ENCODE results near the gene SLC16A4. TPM values are rescaled to one million over a fixed set of nuclear protein-coding genes. Genes with fewer than 3 reads are reported as not detected.

SLC16A4 gene
- total and polyA plus RNA-seq, 8 donors: 0.89 to 11.1 (median 2.6) TPM; not detected in 1

DNA sequence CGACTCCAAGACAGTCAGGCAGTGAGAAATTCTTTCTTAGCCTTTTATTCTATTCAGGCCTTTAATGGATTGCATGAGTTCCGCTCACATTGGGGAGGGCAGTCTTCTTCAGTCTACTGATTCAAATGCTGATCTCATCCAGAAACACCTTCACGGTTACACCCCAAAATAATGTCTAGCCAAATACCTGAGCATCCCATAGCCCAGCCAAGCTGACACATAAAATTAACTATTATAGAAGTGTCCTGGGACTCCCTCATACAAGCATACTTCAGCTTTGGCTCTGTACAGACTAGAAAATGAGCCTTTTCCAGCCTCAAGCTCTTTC, 3.6 kb upstream of the SLC16A4 start:
- Histone ChIP-seq H3K36me3 (peaks cover 9 to 50% (median 44%) of the 10 kb centered on the region in 4 donors), H3K27ac (peak overlapping the region in 4 of 5 donors; percentile 23 to 56 (median 30)), H3K27me3 (no peaks in the 10 kb centered on the region), H3K9me3 (no peaks in the 10 kb centered on the region), H3K4me3 (no peak overlapping the region), H3K4me1 (peaks cover 0 to 40% (median 9%) of the 10 kb centered on the region in 4 donors)
- intact Hi-C loops (cut with DNase I; ENCODE audit: low total_unique reads): no loop called here
- no peak for DNase-seq
- 90 to 97% (median 94%) methylated on average over 3 of the region's 3 CpGs for WGBS, 5 donors
- TF ChIP-seq POLR2A (IDR thresholded peaks at IDR 0.05) (no peak), POLR2AphosphoS5 (IDR thresholded peaks at IDR 0.05) (no peak), EP300 (IDR thresholded peaks at IDR 0.05) (no peak)
- TF ChIP-seq, protein P1, sequence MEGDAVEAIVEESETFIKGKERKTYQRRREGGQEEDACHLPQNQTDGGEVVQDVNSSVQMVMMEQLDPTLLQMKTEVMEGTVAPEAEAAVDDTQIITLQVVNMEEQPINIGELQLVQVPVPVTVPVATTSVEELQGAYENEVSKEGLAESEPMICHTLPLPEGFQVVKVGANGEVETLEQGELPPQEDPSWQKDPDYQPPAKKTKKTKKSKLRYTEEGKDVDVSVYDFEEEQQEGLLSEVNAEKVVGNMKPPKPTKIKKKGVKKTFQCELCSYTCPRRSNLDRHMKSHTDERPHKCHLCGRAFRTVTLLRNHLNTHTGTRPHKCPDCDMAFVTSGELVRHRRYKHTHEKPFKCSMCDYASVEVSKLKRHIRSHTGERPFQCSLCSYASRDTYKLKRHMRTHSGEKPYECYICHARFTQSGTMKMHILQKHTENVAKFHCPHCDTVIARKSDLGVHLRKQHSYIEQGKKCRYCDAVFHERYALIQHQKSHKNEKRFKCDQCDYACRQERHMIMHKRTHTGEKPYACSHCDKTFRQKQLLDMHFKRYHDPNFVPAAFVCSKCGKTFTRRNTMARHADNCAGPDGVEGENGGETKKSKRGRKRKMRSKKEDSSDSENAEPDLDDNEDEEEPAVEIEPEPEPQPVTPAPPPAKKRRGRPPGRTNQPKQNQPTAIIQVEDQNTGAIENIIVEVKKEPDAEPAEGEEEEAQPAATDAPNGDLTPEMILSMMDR (IDR thresholded peaks at IDR 0.05): no peak

DNA sequence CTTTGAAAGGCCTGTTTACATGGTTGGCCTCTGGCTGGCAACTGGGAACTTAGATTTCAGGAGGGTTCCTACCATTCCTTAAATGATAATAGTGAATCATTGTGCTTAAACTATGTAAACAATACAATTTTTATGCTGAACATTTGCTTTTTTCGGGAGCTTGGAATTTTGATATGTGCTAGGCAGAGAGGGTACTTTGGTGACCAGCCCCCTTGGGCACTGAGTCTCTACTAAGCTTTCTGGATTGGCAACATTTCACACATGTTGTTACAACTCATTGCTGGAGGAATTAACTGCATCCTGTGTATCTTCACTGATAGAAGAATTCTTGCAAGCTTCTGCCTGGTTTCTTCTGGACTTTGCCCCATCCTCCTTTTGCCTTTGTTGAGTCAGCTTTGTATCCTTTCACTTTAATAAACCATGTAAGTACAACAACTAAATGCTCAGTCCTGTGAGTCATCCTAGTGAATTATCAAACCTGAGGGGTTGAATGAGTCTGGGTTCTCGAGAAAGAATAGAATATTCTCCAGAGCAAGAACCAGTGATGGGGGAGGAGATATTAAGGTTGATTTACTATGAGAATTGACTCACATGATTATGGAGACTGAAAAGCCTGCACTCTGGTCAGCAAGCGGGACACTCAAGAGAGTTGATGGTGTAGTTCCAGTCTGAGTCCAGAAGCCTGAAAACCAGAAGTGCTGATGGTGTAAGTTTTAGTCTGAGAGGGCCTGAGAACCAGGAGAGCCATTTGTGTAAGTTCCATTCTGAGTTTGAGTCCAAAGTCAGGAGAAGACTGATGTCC, 3.1 kb upstream of the SLC16A4 start:
- DNase-seq: peak in 1 of 2 donors; percentile 32
- peaks cover 9 to 44% (median 39%) of the 10 kb centered on the region in 4 donors for H3K36me3 ChIP-seq
- H3K27ac ChIP-seq: peak overlapping the region in 4 of 5 donors; percentile 23 to 56 (median 30)

DNA sequence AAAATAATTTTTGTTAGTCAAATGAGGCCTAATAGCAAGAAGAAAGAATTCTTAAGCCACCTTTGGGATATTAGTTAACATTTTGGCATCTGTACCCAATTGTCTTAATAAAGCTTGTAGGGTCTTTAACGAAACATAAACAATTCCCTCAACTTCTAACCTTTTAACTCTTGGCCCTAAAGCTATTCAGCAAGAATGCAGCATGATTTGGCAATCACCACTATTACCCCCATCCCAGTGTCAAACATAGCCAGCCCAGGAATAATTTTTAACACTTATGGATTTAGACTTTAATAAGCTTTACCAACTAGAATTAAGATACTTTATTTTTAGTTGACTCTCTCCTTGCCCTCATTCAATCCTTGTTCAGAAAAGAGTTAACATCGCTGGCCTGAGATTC, 2.5 kb upstream of the SLC16A4 start:
- intact Hi-C loops (cut with DNase I; ENCODE audit: low total_unique reads): no loop called here
- Histone ChIP-seq H3K36me3 (peaks cover 3 to 38% (median 33%) of the 10 kb centered on the region in 4 donors), H3K27me3 (no peaks in the 10 kb centered on the region), H3K9me3 (no peaks in the 10 kb centered on the region), H3K4me3 (no peak overlapping the region), H3K4me1 (peaks cover 0 to 40% (median 9%) of the 10 kb centered on the region in 4 donors), H3K27ac (peak overlapping the region in 2 of 5 donors; percentile 29 to 56)
- WGBS, 5 donors: 77 to 89% (median 86%) methylated on average over 2 of the region's 2 CpGs
- no peak for DNase-seq
- TF ChIP-seq POLR2A (IDR thresholded peaks at IDR 0.05) (no peak), EP300 (IDR thresholded peaks at IDR 0.05) (no peak), POLR2AphosphoS5 (IDR thresholded peaks at IDR 0.05) (no peak)
- TF ChIP-seq, protein P1 (IDR thresholded peaks at IDR 0.05): no peak

More for the DNA sequence above, 3.1 kb upstream of the SLC16A4 start:
- Histone ChIP-seq H3K9me3 (no peaks in the 10 kb centered on the region), H3K27me3 (no peaks in the 10 kb centered on the region), H3K4me1 (peaks cover 0 to 40% (median 9%) of the 10 kb centered on the region in 4 donors), H3K4me3 (no peak overlapping the region)
- WGBS, 5 donors: 61 to 66% (median 62%) methylated on average over 3 of the region's 3 CpGs
- TF ChIP-seq, protein P1 (IDR thresholded peaks at IDR 0.05): no peak
- no peak for TF ChIP-seq EP300 (IDR thresholded peaks at IDR 0.05)
- TF ChIP-seq POLR2A (IDR thresholded peaks at IDR 0.05): no peak
- no peak for TF ChIP-seq POLR2AphosphoS5 (IDR thresholded peaks at IDR 0.05)
- intact Hi-C loops (cut with DNase I; ENCODE audit: low total_unique reads): no loop called here

DNA sequence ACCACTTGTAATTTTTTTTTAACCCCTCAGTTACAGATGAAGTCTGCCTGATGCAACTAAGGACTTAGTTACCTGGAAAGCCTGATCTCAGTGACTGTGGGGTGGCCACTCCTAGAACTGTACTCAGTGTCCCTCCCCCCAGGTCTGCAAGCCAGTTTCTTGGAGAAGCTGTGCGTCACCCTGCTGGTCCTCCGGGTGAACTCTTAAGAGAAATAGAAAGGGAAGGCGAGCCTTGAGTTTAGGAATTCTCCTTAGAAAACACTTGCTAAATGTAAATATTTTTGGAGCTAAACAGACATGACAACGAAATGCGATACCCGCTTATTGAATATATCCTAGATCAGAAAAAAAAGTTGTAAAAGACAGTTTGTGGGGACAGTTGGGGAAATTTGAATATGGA, 730 bp downstream of the SLC16A4 start:
- H3K4me3 ChIP-seq: peak overlapping the region; percentile 13 to 24 (median 18)
- H3K27ac ChIP-seq: peak overlapping the region in 4 of 5 donors; percentile 39 to 77 (median 74)
- H3K36me3 ChIP-seq: peaks cover 0 to 14% (median 8%) of the 10 kb centered on the region in 4 donors
- H3K27me3 ChIP-seq: no peaks in the 10 kb centered on the region
- TF ChIP-seq EP300 (IDR thresholded peaks at IDR 0.05): no peak
- peak in 2 of 3 donors; percentile 39 to 43 for TF ChIP-seq POLR2AphosphoS5 (IDR thresholded peaks at IDR 0.05)
- TF ChIP-seq POLR2A (IDR thresholded peaks at IDR 0.05): no peak
- H3K4me1 ChIP-seq: peaks cover 0 to 40% (median 9%) of the 10 kb centered on the region in 4 donors
- WGBS, 5 donors: 49 to 65% (median 56%) methylated on average over 6 of the region's 6 CpGs
- DNase-seq: peak in 1 of 2 donors; percentile 74
- intact Hi-C loops (cut with DNase I; ENCODE audit: low total_unique reads): no loop called here
- H3K9me3 ChIP-seq: no peaks in the 10 kb centered on the region

Measured in stomach (tissue), 9 donors.